HG03103 (cell line): ENCODE measurements around the gene SERPINB6.
"Not testable (repeated sequence)": the region's sequence is repeated elsewhere in the genome, so short reads cannot be mapped to it uniquely, and the experiment has no call there.

Experiments
- ATAC-seq: cut with Tn5 transposase; IDR thresholded peaks from one replicate; pipeline ENCODE4 v1.9.1; 2021; ENCODE audit warnings: low read depth; ENCODE audit not compliant: unreplicated experiment

Gene SERPINB6

GRCh38 chr6:2959909-2960719 lies 11.3 kb downstream of the SERPINB6 start:
- ATAC-seq: no peak

GRCh38 chr6:2958776-2959175 lies 12.6 kb downstream of the SERPINB6 start:
- ATAC-seq: no peak

GRCh38 chr6:2958331-2958711 lies 13.0 kb downstream of the SERPINB6 start:
- ATAC-seq: no peak

- no peak for ATAC-seq
Measured at GRCh38 chr6:2957696-2958330, 13.6 kb downstream of the SERPINB6 start.

GRCh38 chr6:2956930-2957685 lies 14.3 kb downstream of the SERPINB6 start:
- ATAC-seq: no peak

GRCh38 chr6:2953098-2953497 lies 18.3 kb downstream of the SERPINB6 start:
- no peak for ATAC-seq

- peak; percentile 90 for ATAC-seq
Measured at GRCh38 chr6:2952557-2953095, 18.7 kb downstream of the SERPINB6 start.

- no peak for ATAC-seq
Measured at GRCh38 chr6:2951728-2952127, 19.6 kb downstream of the SERPINB6 start.

GRCh38 chr6:2950713-2951112 lies 20.7 kb downstream of the SERPINB6 start:
- no peak for ATAC-seq

GRCh38 chr6:2949536-2950083 lies 21.8 kb downstream of the SERPINB6 start:
- ATAC-seq: no peak

GRCh38 chr6:2949121-2949520 lies 22.2 kb downstream of the SERPINB6 start:
- ATAC-seq: no peak

- ATAC-seq: no peak
Measured at GRCh38 chr6:2948228-2949025, 22.9 kb downstream of the SERPINB6 start.

- no peak for ATAC-seq
Measured at GRCh38 chr6:2947445-2947844, 23.9 kb downstream of the SERPINB6 start.

- ATAC-seq: no peak
Measured at GRCh38 chr6:2945153-2945452, 26.3 kb downstream of the SERPINB6 start.

- ATAC-seq: no peak
Measured at GRCh38 chr6:2944405-2945152, 26.8 kb downstream of the SERPINB6 start.

GRCh38 chr6:2943564-2943955 lies 27.8 kb downstream of the SERPINB6 start:
- no peak for ATAC-seq

- no peak for ATAC-seq
Measured at GRCh38 chr6:2942914-2943563, 28.3 kb downstream of the SERPINB6 start.

GRCh38 chr6:2942116-2942515 lies 29.3 kb downstream of the SERPINB6 start:
- ATAC-seq: not testable (repeated sequence)

GRCh38 chr6:2940851-2941250 lies 30.5 kb downstream of the SERPINB6 start:
- ATAC-seq: no peak
